Calu3 (cell line): ENCODE data around the gene ARHGEF16. TPM values are rescaled to one million over a fixed set of nuclear protein-coding genes. Genes with fewer than 3 reads are reported as not detected.

Experiments
- BruUV-seq: library from RNA; stranded (reverse); fragments of 400-500 nt; replicated peaks from 2 replicates; lab custom pipeline; 2021; lab: Mats Ljungman, UMichigan
- CTCF ChIA-PET: fragments of 300-600 bp; sonication (Branson Sonifier 250); formaldehyde crosslinking; loops from one replicate; lab custom pipeline; 2022; ENCODE audit warnings: antibody characterized with exemption; lab: Charles Lee
- DNase-seq: peaks from one replicate; pipeline ENCODE4 v3.0.0; 2022
- H3K27ac Mint-ChIP-seq: one replicate; pipeline ENCODE4 v1.8.0; 2022; ENCODE audit warnings: mixed read lengths; ENCODE audit not compliant: unreplicated experiment
- H3K27me3 Mint-ChIP-seq: one replicate; pipeline ENCODE4 v1.8.0; 2022; ENCODE audit warnings: mixed read lengths; ENCODE audit not compliant: unreplicated experiment
- H3K36me3 Mint-ChIP-seq: one replicate; pipeline ENCODE4 v1.8.0; 2022; ENCODE audit warnings: mild to moderate bottlenecking, moderate library complexity, mixed read lengths; ENCODE audit not compliant: insufficient read depth, unreplicated experiment
- H3K4me1 Mint-ChIP-seq: one replicate; pipeline ENCODE4 v1.8.0; 2022; ENCODE audit warnings: mild to moderate bottlenecking, low read depth, mixed read lengths; ENCODE audit not compliant: unreplicated experiment
- H3K4me3 Mint-ChIP-seq: one replicate; pipeline ENCODE4 v1.8.0; 2022; ENCODE audit warnings: mild to moderate bottlenecking, low read depth, moderate library complexity, mixed read lengths; ENCODE audit not compliant: unreplicated experiment
- H3K9me3 Mint-ChIP-seq: one replicate; pipeline ENCODE4 v1.8.0; 2022; ENCODE audit warnings: low read depth, mixed read lengths; ENCODE audit not compliant: unreplicated experiment
- intact Hi-C: fragments of 100-400 bp; cut with micrococcal nuclease; formaldehyde crosslinking; loops from one replicate; pipeline ENCODE4 v1.10.0; 2022; ENCODE audit not compliant: unreplicated experiment
- total RNA-seq: library from RNA; stranded (reverse); gene quantifications from 2 replicates; pipeline ENCODE4 v1.2.3, GENCODE V29; 2022
- TF ChIP-seq, protein P1 (sequence below): fragments of 200-600 bp; IDR thresholded peaks from one replicate; pipeline ENCODE4 v1.8.0; 2022; ENCODE audit warnings: antibody characterized with exemption; ENCODE audit not compliant: unreplicated experiment

The ARHGEF16 gene
- total RNA-seq, 1 experiment from 2014 or later, result 24.2 TPM

DNA sequence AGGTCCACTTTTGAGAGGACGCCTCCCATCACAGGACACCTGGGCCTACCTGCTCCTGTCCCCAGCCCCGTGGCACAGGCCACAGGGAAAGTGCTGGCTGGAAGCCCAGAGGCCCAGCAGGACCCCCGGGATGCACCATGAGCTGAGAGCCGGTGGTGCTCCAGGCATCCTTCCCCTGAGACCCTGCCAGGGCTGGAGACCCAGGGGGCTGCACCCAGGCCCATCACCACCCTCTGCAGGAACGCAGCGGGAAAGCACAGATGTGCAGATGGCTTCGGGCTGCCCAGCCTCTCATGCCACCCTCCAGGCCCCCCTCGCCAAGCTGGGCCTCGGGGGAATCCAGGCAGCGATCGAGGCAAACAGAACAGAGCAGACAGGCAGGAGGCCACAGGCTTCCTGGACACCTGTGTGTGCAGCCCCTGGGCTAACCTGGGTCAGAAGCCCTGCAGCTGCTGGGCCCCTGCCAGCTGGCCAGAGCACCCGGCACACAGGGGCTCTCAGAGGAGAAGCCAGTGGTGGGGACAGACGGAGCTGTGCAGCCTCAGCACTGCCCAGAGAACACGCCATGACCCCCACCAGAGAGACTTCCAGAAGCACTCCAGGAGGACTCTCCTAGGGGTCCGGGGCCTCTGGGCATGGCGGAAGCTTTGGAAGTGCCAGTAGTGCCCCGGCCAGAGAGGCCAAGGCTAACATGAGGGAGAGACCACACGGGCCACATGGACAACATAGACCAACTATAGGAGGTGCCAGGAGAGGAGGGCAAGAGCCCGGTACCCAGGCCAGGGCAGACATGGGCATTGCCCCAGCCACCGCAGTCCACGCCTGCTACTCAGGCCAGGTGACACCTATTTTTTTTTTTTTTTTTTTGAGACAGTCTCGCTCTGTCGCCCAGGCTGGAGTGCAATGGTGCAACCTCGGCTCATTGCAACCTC is 71.4 kb downstream of the ARHGEF16 start:
- no peaks in the 10 kb centered on the region for H3K4me1 Mint-ChIP-seq
- CTCF ChIA-PET, result no interaction called here

DNA sequence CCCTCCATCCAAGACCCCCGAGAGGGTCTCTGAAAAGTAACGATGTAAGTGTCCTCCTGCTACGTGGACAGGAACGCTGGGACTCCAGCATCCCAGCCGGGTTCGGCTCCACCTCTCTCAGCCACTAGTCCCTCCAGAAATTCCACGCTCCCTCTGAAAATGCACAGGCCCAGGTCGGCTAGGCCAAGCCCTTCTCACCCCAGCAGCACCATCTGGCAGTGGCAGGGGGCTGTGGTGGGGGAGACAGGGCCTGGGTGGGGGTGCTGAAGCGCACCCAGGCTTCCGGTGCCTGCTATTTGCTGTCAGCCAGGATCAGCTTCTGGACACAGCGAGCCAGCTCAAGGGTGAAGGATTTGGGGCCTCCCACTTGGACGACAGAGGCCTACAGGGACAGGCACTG is 73.3 kb downstream of the ARHGEF16 start:
- intact Hi-C loops, result no loop called here
- Mint-ChIP-seq H3K27ac (no peak overlapping the region), H3K27me3 (no peaks in the 10 kb centered on the region), H3K9me3 (no peaks in the 10 kb centered on the region), H3K36me3 (peaks cover 5% of the 10 kb centered on the region), H3K4me1 (no peaks in the 10 kb centered on the region), H3K4me3 (no peak overlapping the region)
- TF ChIP-seq, protein P1, sequence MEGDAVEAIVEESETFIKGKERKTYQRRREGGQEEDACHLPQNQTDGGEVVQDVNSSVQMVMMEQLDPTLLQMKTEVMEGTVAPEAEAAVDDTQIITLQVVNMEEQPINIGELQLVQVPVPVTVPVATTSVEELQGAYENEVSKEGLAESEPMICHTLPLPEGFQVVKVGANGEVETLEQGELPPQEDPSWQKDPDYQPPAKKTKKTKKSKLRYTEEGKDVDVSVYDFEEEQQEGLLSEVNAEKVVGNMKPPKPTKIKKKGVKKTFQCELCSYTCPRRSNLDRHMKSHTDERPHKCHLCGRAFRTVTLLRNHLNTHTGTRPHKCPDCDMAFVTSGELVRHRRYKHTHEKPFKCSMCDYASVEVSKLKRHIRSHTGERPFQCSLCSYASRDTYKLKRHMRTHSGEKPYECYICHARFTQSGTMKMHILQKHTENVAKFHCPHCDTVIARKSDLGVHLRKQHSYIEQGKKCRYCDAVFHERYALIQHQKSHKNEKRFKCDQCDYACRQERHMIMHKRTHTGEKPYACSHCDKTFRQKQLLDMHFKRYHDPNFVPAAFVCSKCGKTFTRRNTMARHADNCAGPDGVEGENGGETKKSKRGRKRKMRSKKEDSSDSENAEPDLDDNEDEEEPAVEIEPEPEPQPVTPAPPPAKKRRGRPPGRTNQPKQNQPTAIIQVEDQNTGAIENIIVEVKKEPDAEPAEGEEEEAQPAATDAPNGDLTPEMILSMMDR, result no peak
- no peak for DNase-seq
- CTCF ChIA-PET, result no interaction called here
- BruUV-seq, result no TSS peak

More for the DNA sequence above, 71.4 kb downstream of the ARHGEF16 start:
- TF ChIP-seq, protein P1, result no peak
- H3K27ac Mint-ChIP-seq, result no peak overlapping the region
- H3K9me3 Mint-ChIP-seq, result no peaks in the 10 kb centered on the region
- DNase-seq, result no peak
- H3K36me3 Mint-ChIP-seq, result peaks cover 5% of the 10 kb centered on the region
- H3K4me3 Mint-ChIP-seq, result no peak overlapping the region
- intact Hi-C loops, result no loop called here
- no peaks in the 10 kb centered on the region for H3K27me3 Mint-ChIP-seq
- no TSS peak for BruUV-seq

DNA sequence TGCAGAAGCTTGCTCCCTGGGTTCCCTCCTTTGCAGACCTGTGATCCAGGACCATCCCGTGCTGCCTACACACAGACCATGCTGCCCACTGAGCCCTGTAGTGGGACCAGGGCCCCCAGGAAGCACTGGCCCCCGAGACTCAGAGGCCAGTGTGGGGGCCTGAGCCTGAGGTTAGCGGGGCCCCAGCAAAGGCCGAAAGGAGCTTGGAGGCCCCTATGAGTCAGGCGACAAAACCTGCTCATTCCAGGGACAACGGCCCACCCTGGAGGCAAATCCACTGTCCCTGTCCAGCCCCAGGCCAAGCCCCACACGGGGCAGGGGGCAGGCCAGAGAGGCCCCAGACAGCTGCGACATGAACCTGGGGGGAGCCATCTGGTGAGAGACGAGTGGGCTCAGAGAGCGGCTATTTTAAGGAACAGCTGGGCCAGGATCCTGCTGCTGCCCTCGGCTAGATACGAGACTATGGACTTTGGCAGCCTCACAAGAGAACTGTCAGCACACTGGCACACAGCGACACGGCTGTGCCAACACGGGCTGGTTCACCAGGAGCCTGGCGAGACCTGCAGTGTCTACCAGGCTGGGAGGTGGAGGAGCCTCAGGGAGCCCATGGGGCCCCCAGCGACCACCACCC is 74.7 kb downstream of the ARHGEF16 start:
- BruUV-seq, result no TSS peak
- no peaks in the 10 kb centered on the region for H3K9me3 Mint-ChIP-seq
- peaks cover 5% of the 10 kb centered on the region for H3K36me3 Mint-ChIP-seq
- TF ChIP-seq, protein P1, result no peak
- no peak for DNase-seq
- no peaks in the 10 kb centered on the region for H3K27me3 Mint-ChIP-seq
- CTCF ChIA-PET, result no interaction called here
- H3K4me3 Mint-ChIP-seq, result peak overlapping the region; percentile 70
- H3K4me1 Mint-ChIP-seq, result no peaks in the 10 kb centered on the region
- H3K27ac Mint-ChIP-seq, result no peak overlapping the region
- intact Hi-C loops, result no loop called here

DNA sequence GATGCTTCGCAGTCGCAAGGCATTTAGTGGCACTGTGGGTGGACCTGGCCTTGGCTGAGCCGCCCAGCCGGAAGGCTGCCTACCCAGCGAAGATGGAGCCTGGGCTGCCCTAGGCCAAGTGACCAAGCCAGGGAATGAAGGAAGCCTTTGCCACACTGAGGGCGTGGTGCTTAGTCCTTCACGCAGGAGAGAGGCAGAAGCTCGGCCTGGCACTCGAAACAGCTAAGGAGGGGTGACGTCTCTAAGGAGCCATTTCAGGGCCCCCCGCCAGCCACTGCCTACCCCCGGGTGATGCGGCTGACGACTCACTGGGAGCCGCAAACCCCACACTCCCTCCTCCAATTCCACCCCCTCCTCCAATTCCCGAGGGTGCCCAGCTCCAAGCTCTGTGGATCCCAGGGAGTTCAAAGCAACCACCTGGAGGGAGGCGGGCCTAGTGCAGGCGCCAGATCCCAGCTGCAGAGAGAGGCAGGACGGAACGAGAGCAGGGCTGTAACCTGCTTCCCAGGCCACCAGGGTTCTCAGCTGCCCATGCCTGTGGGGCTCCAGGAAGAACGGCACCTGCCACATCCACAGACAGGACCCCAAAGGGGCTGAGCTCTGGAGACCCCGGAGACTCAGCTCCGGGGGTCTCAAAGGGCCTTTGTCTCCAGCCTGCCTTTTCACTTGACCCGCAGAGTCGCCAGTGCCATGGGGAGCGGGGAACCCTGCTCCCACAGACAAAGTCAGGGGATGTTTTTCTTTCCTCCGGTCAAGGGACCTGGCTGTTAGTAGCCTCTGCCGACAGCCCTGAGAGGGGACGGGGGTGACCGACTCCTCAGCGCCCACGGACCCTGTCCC is 75.8 kb downstream of the ARHGEF16 start:
- H3K9me3 Mint-ChIP-seq, result no peaks in the 10 kb centered on the region
- intact Hi-C loops, result no loop called here
- DNase-seq, result peak; percentile 22
- TF ChIP-seq, protein P1, result no peak
- peaks cover 5% of the 10 kb centered on the region for H3K36me3 Mint-ChIP-seq
- H3K4me3 Mint-ChIP-seq, result peak overlapping the region; percentile 70
- no peaks in the 10 kb centered on the region for H3K27me3 Mint-ChIP-seq
- H3K4me1 Mint-ChIP-seq, result no peaks in the 10 kb centered on the region
- no peak overlapping the region for H3K27ac Mint-ChIP-seq
- BruUV-seq, result no TSS peak
- CTCF ChIA-PET, result no interaction called here
